ENCODE results near the gene KLC1. TPM values are rescaled to one million over a fixed set of nuclear protein-coding genes. Genes with fewer than 3 reads are reported as not detected.

Gene KLC1
- 157 TPM in 2 replicates for total RNA-seq

GRCh38 chr14:103628684-103629502 lies at the start of gene KLC1:
TSS of gene KLC1 (plus strand) at chr14:103629211. CDS start at chr14:103654565, 25,354 bp downstream.

GRCh38 chr14:103715052-103716000 lies 86.3 kb downstream of the KLC1 start, which contains the start of the genes XRCC3 and ZFYVE21:
TSS of gene XRCC3 (minus strand) at chr14:103715451. CDS start at chr14:103711087, 4,364 bp downstream.
TSS of gene ZFYVE21 (plus strand) at chr14:103715810. CDS start at chr14:103715842, 32 bp downstream.

Other genes starting within 250 kb of the KLC1 start
- gene MARK3, start 243.8 kb upstream of the KLC1 start, total RNA-seq, result 61.0 and 62.8 TPM in 2 replicates
- gene CKB, start 106.4 kb upstream of the KLC1 start, total RNA-seq, result 220 and 267 TPM in 2 replicates
- gene TRMT61A, start 100.0 kb upstream of the KLC1 start, total RNA-seq, result 11.8 and 13.8 TPM in 2 replicates
- gene BAG5, start 66.6 kb upstream of the KLC1 start, total RNA-seq, result 26.1 and 26.6 TPM in 2 replicates
- 24.8 and 26.5 TPM in 2 replicates for gene COA8, start 66.3 kb upstream of the KLC1 start, total RNA-seq
- 34.8 and 38.9 TPM in 2 replicates for gene XRCC3, start 86.2 kb downstream of the KLC1 start, total RNA-seq
- 85.5 and 90.7 TPM in 2 replicates for gene ZFYVE21, start 86.6 kb downstream of the KLC1 start, total RNA-seq
- gene PPP1R13B, start 218.4 kb downstream of the KLC1 start, total RNA-seq, result 6.6 and 9.5 TPM in 2 replicates